Measurements from ENCODE around the gene AKAP13. TPM values are rescaled to one million over a fixed set of nuclear protein-coding genes. Genes with fewer than 3 reads are reported as not detected.

AKAP13 gene
- total RNA-seq, 1 donor from 2014 or later = 114 TPM

DNA sequence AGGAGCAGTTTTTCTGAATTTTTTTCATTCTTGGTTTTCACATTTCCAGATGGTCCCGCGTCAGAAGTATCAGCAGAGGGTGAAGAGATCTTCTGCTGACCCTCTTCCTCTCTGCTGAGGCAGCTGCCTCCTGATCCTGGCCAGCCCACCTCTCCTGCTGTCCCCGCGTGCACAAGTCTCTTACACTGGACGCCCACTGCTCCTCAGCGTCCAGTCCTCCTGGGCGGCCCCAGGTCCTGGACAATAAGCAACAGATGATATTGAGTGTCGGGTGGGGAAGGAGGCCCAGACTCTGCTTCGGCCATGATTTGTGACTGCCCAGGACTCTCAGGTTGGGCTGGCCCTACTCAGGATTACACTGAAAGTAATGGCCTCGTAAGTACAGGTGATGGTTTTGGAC, 364.2 kb downstream of the AKAP13 start:
- no peak overlapping the region for H3K4me3 Mint-ChIP-seq (ENCODE audit: low read depth)
- no peaks in the 10 kb centered on the region for H3K27me3 Mint-ChIP-seq
- H3K4me1 Mint-ChIP-seq (ENCODE audit: low read depth) = peaks cover 4% of the 10 kb centered on the region
- no peak overlapping the region for H3K27ac Mint-ChIP-seq
- no peak for DNase-seq (ENCODE audit: low spot score, unreplicated experiment)
- TF ChIP-seq, protein P1, sequence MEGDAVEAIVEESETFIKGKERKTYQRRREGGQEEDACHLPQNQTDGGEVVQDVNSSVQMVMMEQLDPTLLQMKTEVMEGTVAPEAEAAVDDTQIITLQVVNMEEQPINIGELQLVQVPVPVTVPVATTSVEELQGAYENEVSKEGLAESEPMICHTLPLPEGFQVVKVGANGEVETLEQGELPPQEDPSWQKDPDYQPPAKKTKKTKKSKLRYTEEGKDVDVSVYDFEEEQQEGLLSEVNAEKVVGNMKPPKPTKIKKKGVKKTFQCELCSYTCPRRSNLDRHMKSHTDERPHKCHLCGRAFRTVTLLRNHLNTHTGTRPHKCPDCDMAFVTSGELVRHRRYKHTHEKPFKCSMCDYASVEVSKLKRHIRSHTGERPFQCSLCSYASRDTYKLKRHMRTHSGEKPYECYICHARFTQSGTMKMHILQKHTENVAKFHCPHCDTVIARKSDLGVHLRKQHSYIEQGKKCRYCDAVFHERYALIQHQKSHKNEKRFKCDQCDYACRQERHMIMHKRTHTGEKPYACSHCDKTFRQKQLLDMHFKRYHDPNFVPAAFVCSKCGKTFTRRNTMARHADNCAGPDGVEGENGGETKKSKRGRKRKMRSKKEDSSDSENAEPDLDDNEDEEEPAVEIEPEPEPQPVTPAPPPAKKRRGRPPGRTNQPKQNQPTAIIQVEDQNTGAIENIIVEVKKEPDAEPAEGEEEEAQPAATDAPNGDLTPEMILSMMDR (IDR thresholded peaks at IDR 0.05; ENCODE audit: unreplicated experiment) = no peak
- H3K9me3 Mint-ChIP-seq (ENCODE audit: low read depth) = no peaks in the 10 kb centered on the region
- H3K36me3 Mint-ChIP-seq (ENCODE audit: insufficient read depth) = peaks cover 26% of the 10 kb centered on the region

DNA sequence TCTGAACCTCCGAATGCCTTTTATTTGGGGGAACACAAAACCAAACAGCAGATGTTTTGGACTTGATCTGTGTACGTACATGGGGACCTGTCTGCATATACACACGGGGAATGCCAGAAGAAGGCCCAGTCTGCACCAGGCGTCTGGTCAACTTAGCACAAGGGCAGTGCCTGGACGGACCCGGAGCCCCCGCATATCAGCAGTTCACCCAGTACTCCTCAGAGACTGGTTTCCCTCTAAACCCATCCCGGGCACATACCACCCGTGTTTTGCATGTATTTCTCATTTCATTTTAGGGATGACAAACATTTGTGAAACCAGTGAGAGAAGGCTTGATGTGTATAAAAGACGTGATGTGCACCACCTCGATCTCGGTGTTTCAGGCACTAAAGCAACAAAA, 364.6 kb downstream of the AKAP13 start:
- peaks cover 26% of the 10 kb centered on the region for H3K36me3 Mint-ChIP-seq (ENCODE audit: insufficient read depth)
- TF ChIP-seq, protein P1 (IDR thresholded peaks at IDR 0.05; ENCODE audit: unreplicated experiment) = no peak
- H3K4me3 Mint-ChIP-seq (ENCODE audit: low read depth) = no peak overlapping the region
- H3K4me1 Mint-ChIP-seq (ENCODE audit: low read depth) = peaks cover 4% of the 10 kb centered on the region
- H3K27me3 Mint-ChIP-seq = no peaks in the 10 kb centered on the region
- no peak for DNase-seq (ENCODE audit: low spot score, unreplicated experiment)
- no peaks in the 10 kb centered on the region for H3K9me3 Mint-ChIP-seq (ENCODE audit: low read depth)
- no peak overlapping the region for H3K27ac Mint-ChIP-seq

- H3K4me1 Mint-ChIP-seq (ENCODE audit: low read depth) = peaks cover 4% of the 10 kb centered on the region
- no peak overlapping the region for H3K27ac Mint-ChIP-seq
- no peaks in the 10 kb centered on the region for H3K27me3 Mint-ChIP-seq
These were observed 365.2 kb downstream of the AKAP13 start for GRCh38 chr15:85745525-85746150.

GRCh38 chr15:85746641-85747040, 366.2 kb downstream of the AKAP13 start:
- Mint-ChIP-seq H3K4me1 (ENCODE audit: low read depth) (peaks cover 4% of the 10 kb centered on the region), H3K27ac (peak overlapping the region; percentile 48), H3K9me3 (ENCODE audit: low read depth) (no peaks in the 10 kb centered on the region), H3K36me3 (ENCODE audit: insufficient read depth) (peaks cover 24% of the 10 kb centered on the region), H3K27me3 (no peaks in the 10 kb centered on the region), H3K4me3 (ENCODE audit: low read depth) (no peak overlapping the region)
- TF ChIP-seq, protein P1 (IDR thresholded peaks at IDR 0.05; ENCODE audit: unreplicated experiment) = no peak
- no peak for DNase-seq (ENCODE audit: low spot score, unreplicated experiment)

More at GRCh38 chr15:85745525-85746150, 365.2 kb downstream of the AKAP13 start:
- Mint-ChIP-seq H3K4me3 (ENCODE audit: low read depth) (no peak overlapping the region), H3K9me3 (ENCODE audit: low read depth) (no peaks in the 10 kb centered on the region), H3K36me3 (ENCODE audit: insufficient read depth) (peaks cover 24% of the 10 kb centered on the region)
- TF ChIP-seq, protein P1 (IDR thresholded peaks at IDR 0.05; ENCODE audit: unreplicated experiment) = no peak
- no peak for DNase-seq (ENCODE audit: low spot score, unreplicated experiment)

DNA sequence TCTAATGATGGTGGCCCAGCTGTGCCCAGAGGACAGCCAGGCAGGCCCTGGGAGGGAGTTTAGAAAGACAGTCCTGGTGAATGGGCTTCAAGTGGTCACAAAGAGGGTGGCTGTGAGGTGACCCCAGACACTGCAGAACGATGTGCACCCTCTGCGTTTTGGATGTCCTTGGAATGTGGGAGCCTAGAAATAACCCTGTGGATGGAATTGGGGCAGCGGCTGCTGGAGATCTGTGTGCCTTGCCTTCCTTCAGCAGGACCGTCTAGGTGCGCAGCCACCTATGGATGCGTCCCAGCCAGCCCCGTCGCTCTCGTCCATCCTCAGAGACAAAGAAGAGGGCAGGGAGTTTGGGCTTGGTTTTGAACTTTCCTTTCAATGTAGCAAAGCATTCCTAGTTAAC, 367.8 kb downstream of the AKAP13 start:
- no peaks in the 10 kb centered on the region for H3K9me3 Mint-ChIP-seq (ENCODE audit: low read depth)
- DNase-seq (ENCODE audit: low spot score, unreplicated experiment) = no peak
- H3K27ac Mint-ChIP-seq = no peak overlapping the region
- no peaks in the 10 kb centered on the region for H3K27me3 Mint-ChIP-seq
- TF ChIP-seq, protein P1 (IDR thresholded peaks at IDR 0.05; ENCODE audit: unreplicated experiment) = no peak
- no peak overlapping the region for H3K4me3 Mint-ChIP-seq (ENCODE audit: low read depth)
- peaks cover 23% of the 10 kb centered on the region for H3K36me3 Mint-ChIP-seq (ENCODE audit: insufficient read depth)
- H3K4me1 Mint-ChIP-seq (ENCODE audit: low read depth) = peaks cover 4% of the 10 kb centered on the region

Measured in progenitor cell of endocrine pancreas (in vitro differentiated cells).